GM20431 (cell line): ENCODE measurements around the gene NHLRC4.

Source experiments
- in situ Hi-C: fragments of 300-500 bp; cut with MseI, MboI; formaldehyde crosslinking; loops from one replicate; pipeline ENCODE4 v1.15.0; 2020; ENCODE audit warnings: low sequenced_read_pairs; ENCODE audit not compliant: unreplicated experiment

Gene NHLRC4

GRCh38 chr16:529012-529575 lies 37.7 kb upstream of the NHLRC4 start:
- in situ Hi-C loops, result no loop called here

GRCh38 chr16:530111-530817 lies 36.5 kb upstream of the NHLRC4 start:
- in situ Hi-C loops, result no loop called here

DNA sequence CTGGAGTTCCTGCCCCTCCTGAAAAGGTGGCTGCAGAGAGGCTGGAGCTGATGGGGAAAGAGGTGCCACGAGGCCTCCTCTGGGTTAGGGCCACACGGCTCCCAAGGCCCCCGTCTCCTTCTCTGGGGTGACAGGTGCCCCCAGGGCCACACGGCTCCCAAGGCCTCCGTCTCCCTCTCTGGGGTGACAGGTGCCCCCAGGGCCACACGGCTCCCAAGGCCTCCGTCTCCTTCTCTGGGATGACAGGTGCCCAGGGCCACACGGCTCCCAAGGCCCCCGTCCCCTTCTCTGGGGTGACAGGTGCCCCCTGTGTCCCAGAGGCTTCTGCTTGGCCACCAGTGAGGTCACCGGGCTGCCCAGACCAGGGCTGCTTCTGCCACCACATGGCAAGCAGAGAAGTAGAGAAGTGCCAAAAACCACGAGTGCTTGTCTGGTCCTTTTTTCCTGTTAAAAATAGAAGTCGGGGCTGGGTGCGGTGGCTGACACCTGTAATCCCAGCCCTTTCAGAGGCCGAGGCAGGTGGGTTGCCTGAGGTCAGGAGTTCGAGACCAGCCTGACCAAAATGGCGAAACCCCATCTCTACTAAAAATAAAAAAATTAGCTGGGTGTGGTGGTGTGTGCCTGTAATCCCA lies 35.2 kb upstream of the NHLRC4 start:
- in situ Hi-C loops, result no loop called here

- in situ Hi-C loops, result no loop called here
Observed at GRCh38 chr16:533391-534123, 33.2 kb upstream of the NHLRC4 start.

DNA sequence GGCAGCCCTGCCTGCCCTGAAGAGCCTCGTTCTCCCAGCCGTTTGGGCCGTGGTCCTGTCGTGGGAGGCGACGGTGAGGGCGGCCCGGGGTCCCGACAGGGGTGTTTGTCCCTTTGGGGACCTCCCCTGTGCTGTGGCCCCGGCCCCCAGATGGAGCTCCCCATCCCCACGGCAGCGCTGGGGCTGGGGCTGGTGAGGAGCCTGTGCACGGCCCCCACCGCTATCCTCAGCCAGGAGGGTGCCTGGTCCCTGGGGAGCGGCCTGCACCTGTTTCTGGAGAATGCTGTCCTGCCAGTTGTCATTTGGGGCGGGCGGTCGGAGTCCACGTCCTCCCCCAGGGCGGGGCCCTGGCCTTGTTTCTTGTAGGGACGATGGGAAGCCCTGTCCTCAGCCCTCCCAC lies 32.7 kb upstream of the NHLRC4 start:
- in situ Hi-C loops, result no loop called here

DNA sequence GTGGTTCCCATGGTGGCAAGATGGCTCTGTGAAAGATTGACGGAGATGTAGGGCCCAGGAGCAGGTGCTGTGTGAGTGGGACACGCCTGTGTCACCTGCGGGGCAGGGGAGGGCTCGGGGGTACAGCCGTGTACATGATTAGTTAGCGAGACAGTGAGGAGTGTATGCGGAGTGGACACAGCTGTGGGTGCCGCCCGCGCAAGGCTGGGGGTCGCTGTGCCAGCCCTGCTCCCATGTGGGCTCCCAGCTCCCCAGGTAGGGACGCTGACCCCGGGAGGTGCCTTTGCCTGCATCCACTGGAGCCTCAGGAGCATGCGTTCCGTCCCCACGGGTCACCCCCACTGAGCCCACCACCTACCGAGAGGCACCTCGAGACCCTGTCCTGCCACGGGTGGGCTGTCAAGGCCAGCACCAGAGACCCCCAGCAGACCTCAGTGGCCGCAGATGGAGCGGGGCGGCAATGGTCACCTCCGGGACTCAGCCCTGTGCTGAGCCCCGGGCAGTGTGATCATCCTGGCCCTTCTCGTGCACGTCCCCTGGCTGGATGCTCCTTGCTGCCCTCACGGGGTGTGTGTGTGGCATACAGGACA lies 31.9 kb upstream of the NHLRC4 start:
- in situ Hi-C loops, result no loop called here

DNA sequence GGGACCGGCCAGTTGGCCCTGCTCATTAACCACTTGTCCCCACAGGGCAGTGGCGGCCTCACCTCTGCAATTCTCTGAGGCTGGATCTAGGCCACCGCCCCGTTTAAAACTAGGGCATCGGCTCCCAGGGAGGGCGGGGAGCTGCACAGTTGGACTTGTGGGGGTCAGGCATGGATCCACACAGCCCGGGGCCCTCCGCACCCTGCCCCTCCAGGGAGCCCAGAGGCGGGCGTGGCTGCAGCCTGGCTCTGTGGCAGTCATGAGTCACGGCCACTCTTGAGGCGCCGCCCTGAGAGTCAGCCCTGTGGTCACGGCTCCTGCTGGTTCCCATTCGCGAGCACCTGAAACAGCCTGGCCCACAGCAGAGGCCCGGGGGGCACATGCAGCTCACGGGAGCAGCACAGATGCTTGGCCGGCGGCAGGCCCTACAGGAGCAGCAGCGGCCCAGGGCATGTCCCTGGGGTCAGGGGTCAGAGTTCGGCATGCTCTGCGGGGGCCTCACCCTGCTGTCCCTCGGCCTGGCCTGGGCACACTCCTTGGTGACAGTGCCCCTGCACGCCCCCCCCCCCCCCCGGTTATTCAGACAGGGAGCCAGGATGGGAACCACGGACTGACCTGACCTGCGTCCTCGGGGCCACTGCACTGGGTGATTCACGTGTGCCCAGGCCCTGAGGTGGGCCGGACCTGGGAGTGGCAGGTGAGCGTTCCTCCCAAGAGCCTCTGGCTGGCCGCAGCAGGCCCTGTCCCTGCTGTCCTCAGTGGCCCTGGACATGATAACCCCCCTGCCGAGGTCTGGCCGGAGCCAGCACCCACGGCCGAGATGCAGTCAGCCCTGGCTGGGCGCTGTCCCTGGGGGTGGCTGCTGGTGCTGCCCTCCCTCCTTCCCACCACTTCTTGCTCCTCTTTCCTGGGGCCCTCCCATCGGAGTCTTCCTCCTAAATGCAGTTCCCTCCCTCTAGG lies 31.1 kb upstream of the NHLRC4 start:
- in situ Hi-C loops, result no loop called here

DNA sequence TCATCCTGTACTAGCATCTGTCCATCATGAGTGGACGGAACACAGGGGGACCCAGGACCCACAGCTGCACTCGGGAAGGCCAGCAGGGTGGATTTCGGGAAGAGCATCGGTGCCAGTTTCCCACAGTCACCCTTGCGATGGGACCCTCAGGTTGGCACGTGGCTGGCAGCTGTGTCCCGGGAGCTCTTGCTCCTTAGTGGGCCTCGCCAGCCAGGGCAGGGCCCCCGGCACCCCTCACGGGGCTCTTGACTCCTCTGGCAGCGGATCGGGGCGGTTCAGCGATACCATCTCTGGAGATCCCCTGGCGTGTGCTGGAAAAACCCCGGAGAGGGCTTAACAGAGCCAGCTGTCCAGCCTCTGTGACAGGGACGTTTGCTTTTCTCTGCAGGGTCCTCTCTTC lies 30.1 kb upstream of the NHLRC4 start:
- in situ Hi-C loops, result no loop called here

- in situ Hi-C loops, result no loop called here
Observed at GRCh38 chr16:537415-538335, 29.1 kb upstream of the NHLRC4 start.

DNA sequence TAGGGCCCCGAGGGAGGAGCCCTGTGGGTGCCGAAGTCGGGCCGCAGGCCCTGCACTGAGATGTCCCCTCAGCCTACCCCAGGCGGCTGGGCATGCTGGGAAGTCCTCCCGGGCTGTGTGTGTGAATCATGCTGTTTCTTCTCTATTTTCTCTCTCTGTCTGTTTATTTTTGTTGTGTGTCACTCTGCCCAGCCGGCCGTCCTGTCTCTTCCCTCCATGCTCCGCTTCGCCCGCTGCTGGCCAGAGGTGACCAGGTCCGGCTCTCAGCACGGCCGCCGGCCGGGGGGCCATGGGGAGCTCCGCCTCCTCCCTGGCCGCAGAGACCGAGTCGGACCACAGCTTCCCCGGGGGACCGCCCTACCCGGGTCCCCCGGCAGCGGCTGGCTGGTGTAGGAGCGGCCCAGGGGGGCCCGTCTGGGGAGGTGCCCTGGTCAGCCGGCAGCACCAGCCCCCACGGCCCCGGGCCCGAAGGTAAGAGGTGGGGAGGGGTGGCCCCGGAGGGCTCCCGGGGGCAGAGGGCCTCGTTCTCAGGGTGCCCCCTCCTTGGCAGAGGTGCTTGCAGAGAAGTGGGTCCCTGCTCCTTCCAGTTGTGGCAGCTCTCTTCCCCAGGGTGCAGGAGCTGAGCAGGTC lies 26.8 kb upstream of the NHLRC4 start:
- in situ Hi-C loops, result no loop called here

- in situ Hi-C loops, result no loop called here
Observed at GRCh38 chr16:540645-541340, 26.0 kb upstream of the NHLRC4 start.

GRCh38 chr16:543301-544164 lies 23.3 kb upstream of the NHLRC4 start:
- in situ Hi-C loops, result no loop called here

GRCh38 chr16:544517-544916 lies 22.3 kb upstream of the NHLRC4 start:
- in situ Hi-C loops, result no loop called here

GRCh38 chr16:546909-547770 lies 19.7 kb upstream of the NHLRC4 start:
- in situ Hi-C loops, result no loop called here

GRCh38 chr16:548586-548985 lies 18.2 kb upstream of the NHLRC4 start:
- in situ Hi-C loops, result no loop called here
